ENCODE data around the gene ITPR1.
A peak's percentile ranks its signal among the peaks of the same experiment; 100 is the strongest.
"Not testable (repeated sequence)": the region's sequence is repeated elsewhere in the genome, so short reads cannot be mapped to it uniquely, and the experiment has no call there.

ITPR1 gene

GRCh38 chr3:4574426-4574965 lies 81.3 kb downstream of the ITPR1 start:
- no peak for DNase-seq

GRCh38 chr3:4575381-4575780 lies 82.2 kb downstream of the ITPR1 start:
- DNase-seq: no peak

- no peak for DNase-seq
These were observed 84.6 kb downstream of the ITPR1 start for GRCh38 chr3:4577721-4578120.

- DNase-seq: no peak
These were observed 87.4 kb downstream of the ITPR1 start for GRCh38 chr3:4580346-4581123.

- DNase-seq: no peak
These were observed 87.9 kb downstream of the ITPR1 start for GRCh38 chr3:4581124-4581424.

GRCh38 chr3:4581498-4581897 lies 88.3 kb downstream of the ITPR1 start:
- DNase-seq: no peak

- DNase-seq: no peak
These were observed 88.9 kb downstream of the ITPR1 start for GRCh38 chr3:4581920-4582611.

GRCh38 chr3:4582624-4583023 lies 89.5 kb downstream of the ITPR1 start:
- DNase-seq: no peak

- DNase-seq: no peak
These were observed 90.3 kb downstream of the ITPR1 start for GRCh38 chr3:4583416-4583815.

- DNase-seq: no peak
These were observed 91.5 kb downstream of the ITPR1 start for GRCh38 chr3:4584456-4585249.

- DNase-seq: no peak
These were observed 93.2 kb downstream of the ITPR1 start for GRCh38 chr3:4586381-4586780.

- DNase-seq: no peak
These were observed 94.1 kb downstream of the ITPR1 start for GRCh38 chr3:4587061-4587837.

- no peak for DNase-seq
These were observed 94.6 kb downstream of the ITPR1 start for GRCh38 chr3:4587838-4588105.

GRCh38 chr3:4588466-4588865 lies 95.3 kb downstream of the ITPR1 start:
- no peak for DNase-seq

GRCh38 chr3:4589475-4590097 lies 96.4 kb downstream of the ITPR1 start:
- no peak for DNase-seq

- DNase-seq: not testable (repeated sequence)
These were observed 97.7 kb downstream of the ITPR1 start for GRCh38 chr3:4590849-4591248.

- DNase-seq: no peak
These were observed 98.5 kb downstream of the ITPR1 start for GRCh38 chr3:4591669-4592068.

- DNase-seq: no peak
These were observed 99.9 kb downstream of the ITPR1 start for GRCh38 chr3:4593014-4593413.

GRCh38 chr3:4595710-4596113 lies 102.6 kb downstream of the ITPR1 start:
- DNase-seq: no peak

- DNase-seq: peak; percentile 25
These were observed 103.5 kb downstream of the ITPR1 start for GRCh38 chr3:4596612-4597011.

- no peak for DNase-seq
These were observed 104.2 kb downstream of the ITPR1 start for GRCh38 chr3:4597208-4597985.

GRCh38 chr3:4598232-4598631 lies 105.1 kb downstream of the ITPR1 start:
- not testable (repeated sequence) for DNase-seq

All from eye (tissue), 1 donor.